CD4-positive, CD25-positive, alpha-beta regulatory T cell (primary cell): ENCODE measurements around the gene EID1. TPM values are rescaled to one million over a fixed set of nuclear protein-coding genes. Genes with fewer than 3 reads are reported as not detected.

Source experiments
- ATAC-seq, 2 donors: fragments of 150-1000 bp; cut with Tn5 transposase; one replicate each; pipeline ENCODE4 v1.10.0; 2021; ENCODE audit warnings: low read depth in 2 of 2, moderate number of reproducible peaks in 2 of 2, moderate library complexity in 1 of 2
- DNase-seq, 3 donors: peaks; one replicate each; pipeline versions ENCODE4 v3.0.0 to v3.0.0-alpha.2; 2012 to 2022; ENCODE audit warnings: mixed read lengths in 1 of 3
- H3K27ac ChIP-seq: one replicate; pipeline ENCODE4 v1.7.0; 2013; ENCODE audit warnings: mild to moderate bottlenecking, low read length; ENCODE audit not compliant: insufficient read depth, poor library complexity, severe bottlenecking
- H3K27me3 ChIP-seq: one replicate; pipeline ENCODE4 v1.7.0; 2013; ENCODE audit warnings: low read length; ENCODE audit not compliant: control insufficient read depth, insufficient read depth
- H3K36me3 ChIP-seq: one replicate; pipeline ENCODE4 v1.7.0; 2013; ENCODE audit warnings: mild to moderate bottlenecking, low read length, moderate library complexity; ENCODE audit not compliant: control insufficient read depth, insufficient read depth
- H3K4me1 ChIP-seq: 2 replicates; pipeline ENCODE4 v1.7.0; 2013; ENCODE audit warnings: mild to moderate bottlenecking, low read length; ENCODE audit not compliant: insufficient read depth, control insufficient read depth, poor library complexity, severe bottlenecking
- H3K4me3 ChIP-seq: one replicate; pipeline ENCODE4 v1.7.0; 2013; ENCODE audit warnings: low read depth, mild to moderate bottlenecking, low read length, moderate library complexity
- H3K9me3 ChIP-seq, 2 experiments: 1 replicate in 1 of 2; 2 replicates in 1 of 2; pipeline ENCODE4 v1.7.0; 2013; ENCODE audit warnings: low read length in 2 of 2, mild to moderate bottlenecking in 1 of 2, moderate library complexity in 1 of 2; ENCODE audit not compliant: control insufficient read depth in 2 of 2
- H3K27ac Mint-ChIP-seq, 3 donors: one replicate each; pipeline ENCODE4 v1.8.0; 2020 to 2022; ENCODE audit warnings: mild to moderate bottlenecking in 3 of 3, mixed read lengths in 3 of 3, moderate library complexity in 2 of 3
- H3K27me3 Mint-ChIP-seq: one replicate; pipeline ENCODE4 v1.8.0; 2022; ENCODE audit warnings: mild to moderate bottlenecking, mixed read lengths
- H3K36me3 Mint-ChIP-seq: one replicate; pipeline ENCODE4 v1.8.0; 2020; ENCODE audit warnings: mixed read lengths
- H3K4me1 Mint-ChIP-seq, 4 donors: one replicate each; pipeline ENCODE4 v1.8.0; 2020 to 2022; ENCODE audit warnings: mixed read lengths in 4 of 4, mild to moderate bottlenecking in 1 of 4
- H3K4me3 Mint-ChIP-seq, 4 donors: one replicate each; pipeline ENCODE4 v1.8.0; 2020 to 2022; ENCODE audit warnings: mild to moderate bottlenecking in 4 of 4, mixed read lengths in 4 of 4, moderate library complexity in 3 of 4
- H3K9me3 Mint-ChIP-seq, 7 donors: one replicate each; pipeline ENCODE4 v1.8.0; 2020 to 2022; ENCODE audit warnings: mixed read lengths in 7 of 7, mild to moderate bottlenecking in 3 of 7, moderate library complexity in 2 of 7
- polyA plus RNA-seq, 4 donors: library from polyadenylated mRNA; unstranded; fragments of 300-500 nt; fragmentation: Illumina TruSeq; gene quantifications; one replicate each; pipeline ENCODE4 v1.2.3, GENCODE V29; 2021
- total RNA-seq: library from RNA; stranded (reverse); gene quantifications from one replicate; pipeline ENCODE4 v1.2.3, GENCODE V29; 2022

The EID1 gene
- total and polyA plus RNA-seq, 5 donors from 2014 or later: 67.8 to 274 (median 244) TPM

GRCh38 chr15:48861813-48862431, 16.0 kb upstream of the EID1 start:
- H3K4me1 ChIP-seq: no peaks in the 10 kb centered on the region
- H3K4me3 Mint-ChIP-seq: no peak overlapping the region
- H3K9me3 Mint-ChIP-seq: no peaks in the 10 kb centered on the region
- no peaks in the 10 kb centered on the region for H3K36me3 Mint-ChIP-seq
- ATAC-seq (peak; percentile 59 to 73), DNase-seq (peak; percentile 34 to 78 (median 67))
- H3K27me3 Mint-ChIP-seq: peaks cover 37% of the 10 kb centered on the region
- no peaks in the 10 kb centered on the region for H3K36me3 ChIP-seq
- H3K27ac ChIP-seq: no peak overlapping the region
- H3K4me3 ChIP-seq: no peak overlapping the region
- H3K9me3 ChIP-seq: no peaks in the 10 kb centered on the region
- H3K4me1 Mint-ChIP-seq: peaks cover 0 to 6% (median 0%) of the 10 kb centered on the region in 4 donors
- no peak overlapping the region for H3K27ac Mint-ChIP-seq
- H3K27me3 ChIP-seq: peaks cover 9% of the 10 kb centered on the region

DNA sequence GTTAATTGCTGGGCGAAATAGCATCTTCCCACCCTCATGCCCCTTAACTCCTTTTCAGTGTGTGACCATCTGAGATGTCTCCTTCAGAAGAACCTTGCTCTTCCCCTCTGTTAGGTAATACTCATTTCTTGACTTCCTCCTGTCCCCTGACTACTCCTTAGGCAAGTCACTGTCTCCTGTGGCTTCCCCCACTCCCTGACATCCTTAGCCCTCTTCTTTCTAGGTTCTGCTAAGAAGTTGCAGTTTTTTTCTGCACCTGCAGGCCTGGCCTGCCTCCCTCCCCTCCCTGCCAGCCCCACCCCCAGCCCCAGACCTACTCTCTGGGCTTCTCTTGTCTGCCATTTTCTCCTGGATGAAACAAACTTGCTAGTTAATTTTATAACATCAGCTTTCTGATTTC, 15.2 kb upstream of the EID1 start:
- no peaks in the 10 kb centered on the region for H3K36me3 ChIP-seq
- Mint-ChIP-seq H3K27ac (no peak overlapping the region), H3K36me3 (no peaks in the 10 kb centered on the region), H3K4me3 (no peak overlapping the region), H3K27me3 (peaks cover 39% of the 10 kb centered on the region), H3K9me3 (peaks cover 0 to 2% (median 0%) of the 10 kb centered on the region in 7 donors), H3K4me1 (peaks cover 0 to 6% (median 0%) of the 10 kb centered on the region in 4 donors)
- peak in 1 of 3 donors; percentile 24 for DNase-seq
- ATAC-seq: no peak
- H3K4me3 ChIP-seq: no peak overlapping the region
- H3K27ac ChIP-seq: no peak overlapping the region
- peaks cover 9% of the 10 kb centered on the region for H3K27me3 ChIP-seq
- H3K9me3 ChIP-seq: no peaks in the 10 kb centered on the region
- no peaks in the 10 kb centered on the region for H3K4me1 ChIP-seq

GRCh38 chr15:48865370-48866079, 12.4 kb upstream of the EID1 start:
- H3K4me1 Mint-ChIP-seq: peaks cover 0 to 6% (median 0%) of the 10 kb centered on the region in 4 donors
- H3K4me3 ChIP-seq: no peak overlapping the region
- peak overlapping the region in 1 of 3 donors; percentile 2 for H3K27ac Mint-ChIP-seq
- H3K27ac ChIP-seq: no peak overlapping the region
- H3K27me3 ChIP-seq: peaks cover 18% of the 10 kb centered on the region
- H3K27me3 Mint-ChIP-seq: peaks cover 43% of the 10 kb centered on the region
- H3K9me3 ChIP-seq: no peaks in the 10 kb centered on the region
- H3K36me3 ChIP-seq: no peaks in the 10 kb centered on the region
- H3K36me3 Mint-ChIP-seq: no peaks in the 10 kb centered on the region
- ATAC-seq (no peak), DNase-seq (no peak)
- H3K9me3 Mint-ChIP-seq: peaks cover 0 to 2% (median 0%) of the 10 kb centered on the region in 7 donors
- no peaks in the 10 kb centered on the region for H3K4me1 ChIP-seq
- H3K4me3 Mint-ChIP-seq: no peak overlapping the region

DNA sequence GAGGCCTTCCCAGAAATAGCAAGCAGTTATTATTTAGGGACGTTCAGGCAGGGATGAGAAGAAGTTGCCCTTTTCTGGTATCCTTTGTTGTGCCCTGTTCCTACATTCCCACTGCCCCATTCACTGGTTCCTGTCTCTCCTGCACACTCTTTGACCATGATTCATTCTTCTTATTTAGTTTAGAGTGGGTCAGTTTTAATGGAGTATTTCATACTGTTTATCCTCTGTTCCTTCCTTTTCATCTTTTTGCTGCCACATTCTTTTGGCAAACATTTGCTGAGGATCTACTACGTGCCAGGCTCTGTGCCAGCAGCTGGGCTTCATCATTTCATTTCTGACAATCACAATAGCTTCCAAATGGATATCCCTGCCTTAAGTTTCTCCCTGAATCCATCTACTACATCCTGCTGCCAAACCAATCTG, 11.8 kb upstream of the EID1 start:
- Mint-ChIP-seq H3K27ac (no peak overlapping the region), H3K36me3 (no peaks in the 10 kb centered on the region), H3K4me3 (no peak overlapping the region), H3K4me1 (peaks cover 0 to 6% (median 0%) of the 10 kb centered on the region in 4 donors), H3K27me3 (peaks cover 46% of the 10 kb centered on the region), H3K9me3 (peaks cover 0 to 2% (median 0%) of the 10 kb centered on the region in 7 donors)
- H3K9me3 ChIP-seq: no peaks in the 10 kb centered on the region
- no peak for ATAC-seq
- H3K27me3 ChIP-seq: peaks cover 18% of the 10 kb centered on the region
- no peak for DNase-seq
- no peak overlapping the region for H3K27ac ChIP-seq
- H3K4me3 ChIP-seq: no peak overlapping the region
- H3K4me1 ChIP-seq: no peaks in the 10 kb centered on the region
- H3K36me3 ChIP-seq: no peaks in the 10 kb centered on the region

DNA sequence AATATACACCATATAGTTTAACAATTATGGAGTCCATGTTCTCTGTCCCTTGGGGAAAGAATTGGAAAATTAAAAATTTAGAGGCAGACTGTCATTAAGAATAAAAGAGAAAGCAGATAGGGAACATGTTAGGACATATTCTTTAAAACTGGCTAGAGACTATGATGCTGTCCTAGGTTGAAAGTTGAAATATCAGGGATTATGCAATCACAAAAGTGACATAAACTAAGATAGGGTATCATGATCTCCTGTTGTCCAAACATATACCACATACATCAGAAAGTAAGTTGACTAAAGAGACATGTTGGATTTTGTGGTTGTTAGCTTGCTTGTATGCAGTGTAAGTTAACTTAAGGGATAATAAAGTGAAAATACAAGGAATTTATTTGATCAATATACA, 9.9 kb upstream of the EID1 start:
- Mint-ChIP-seq H3K4me3 (no peak overlapping the region), H3K4me1 (no peaks in the 10 kb centered on the region), H3K36me3 (no peaks in the 10 kb centered on the region), H3K27me3 (peaks cover 56% of the 10 kb centered on the region), H3K27ac (no peak overlapping the region), H3K9me3 (peaks cover 0 to 4% (median 0%) of the 10 kb centered on the region in 7 donors)
- Histone ChIP-seq H3K27ac (no peak overlapping the region), H3K9me3 (no peaks in the 10 kb centered on the region), H3K4me1 (no peaks in the 10 kb centered on the region), H3K36me3 (no peaks in the 10 kb centered on the region), H3K27me3 (peaks cover 29% of the 10 kb centered on the region), H3K4me3 (no peak overlapping the region)
- ATAC-seq (no peak), DNase-seq (no peak)

DNA sequence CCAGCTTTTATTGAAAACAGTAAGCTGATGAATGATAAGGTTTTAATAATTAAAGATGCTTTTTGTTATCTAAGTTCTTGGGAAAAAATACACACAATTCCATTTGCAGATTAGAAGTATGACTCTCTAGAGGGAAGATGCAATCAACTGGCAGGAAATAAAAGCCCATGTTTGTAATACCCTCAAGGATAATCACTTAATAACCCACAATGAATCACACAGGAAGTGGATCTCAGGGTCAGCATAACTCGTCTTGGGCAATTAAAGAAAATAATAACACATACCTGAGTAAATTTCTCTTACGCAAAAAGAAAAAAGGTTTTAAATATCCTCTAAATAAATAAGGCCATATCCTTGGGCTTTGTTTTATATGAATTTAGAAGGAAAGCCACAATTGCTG, 9.4 kb upstream of the EID1 start:
- H3K4me1 Mint-ChIP-seq: no peaks in the 10 kb centered on the region
- Histone ChIP-seq H3K4me1 (no peaks in the 10 kb centered on the region), H3K27me3 (peaks cover 32% of the 10 kb centered on the region), H3K27ac (no peak overlapping the region), H3K9me3 (no peaks in the 10 kb centered on the region), H3K4me3 (no peak overlapping the region), H3K36me3 (no peaks in the 10 kb centered on the region)
- H3K27ac Mint-ChIP-seq: no peak overlapping the region
- peaks cover 60% of the 10 kb centered on the region for H3K27me3 Mint-ChIP-seq
- peaks cover 0 to 4% (median 0%) of the 10 kb centered on the region in 7 donors for H3K9me3 Mint-ChIP-seq
- no peak overlapping the region for H3K4me3 Mint-ChIP-seq
- ATAC-seq (no peak), DNase-seq (no peak)
- no peaks in the 10 kb centered on the region for H3K36me3 Mint-ChIP-seq

- no peaks in the 10 kb centered on the region for H3K4me1 Mint-ChIP-seq
- H3K4me3 ChIP-seq: no peak overlapping the region
- no peak overlapping the region for H3K27ac ChIP-seq
- H3K27ac Mint-ChIP-seq: no peak overlapping the region
- DNase-seq (no peak), ATAC-seq (no peak)
- H3K27me3 ChIP-seq: peaks cover 32% of the 10 kb centered on the region
- H3K27me3 Mint-ChIP-seq: peaks cover 72% of the 10 kb centered on the region
- no peaks in the 10 kb centered on the region for H3K36me3 Mint-ChIP-seq
- no peaks in the 10 kb centered on the region for H3K9me3 ChIP-seq
- peaks cover 0 to 4% (median 0%) of the 10 kb centered on the region in 7 donors for H3K9me3 Mint-ChIP-seq
- no peaks in the 10 kb centered on the region for H3K4me1 ChIP-seq
- no peak overlapping the region for H3K4me3 Mint-ChIP-seq
- no peaks in the 10 kb centered on the region for H3K36me3 ChIP-seq
Observed at GRCh38 chr15:48869966-48870365, 8.0 kb upstream of the EID1 start.
